ENCODE results near the gene RAB25. TPM values are rescaled to one million over a fixed set of nuclear protein-coding genes. Genes with fewer than 3 reads are reported as not detected.

RAB25 gene
- total RNA-seq, 1 donor from 2014 or later: not detected

- Mint-ChIP-seq H3K27ac (peak overlapping the region; percentile 96), H3K36me3 (ENCODE audit: low read depth) (no peaks in the 10 kb centered on the region), H3K9me3 (no peaks in the 10 kb centered on the region), H3K4me1 (peaks cover 57% of the 10 kb centered on the region), H3K4me3 (peak overlapping the region; percentile 2), H3K27me3 (peaks cover 39% of the 10 kb centered on the region)
- intact Hi-C loops (cut with micrococcal nuclease): no loop called here
- peak; percentile 78 for DNase-seq
Measured at GRCh38 chr1:156104065-156104810, 43.3 kb downstream of the RAB25 start.

GRCh38 chr1:156104861-156105832 is 44.2 kb downstream of the RAB25 start:
- Mint-ChIP-seq H3K36me3 (ENCODE audit: low read depth) (no peaks in the 10 kb centered on the region), H3K9me3 (no peaks in the 10 kb centered on the region), H3K27me3 (peaks cover 40% of the 10 kb centered on the region), H3K4me1 (peaks cover 56% of the 10 kb centered on the region), H3K27ac (peak overlapping the region; percentile 96), H3K4me3 (peak overlapping the region; percentile 72)
- DNase-seq: no peak
- intact Hi-C loops (cut with micrococcal nuclease): no loop called here

GRCh38 chr1:156106624-156107488 is 45.9 kb downstream of the RAB25 start:
- Mint-ChIP-seq H3K9me3 (no peaks in the 10 kb centered on the region), H3K4me1 (peaks cover 45% of the 10 kb centered on the region), H3K36me3 (ENCODE audit: low read depth) (no peaks in the 10 kb centered on the region), H3K27me3 (peaks cover 33% of the 10 kb centered on the region), H3K4me3 (peak overlapping the region; percentile 72), H3K27ac (peak overlapping the region; percentile 96)
- intact Hi-C loops (cut with micrococcal nuclease): loop anchor here (1.0 kb wide), 4 partner anchors 7 to 111 kb away; partner anchors contain the start of gene LMNA
- DNase-seq: no peak

- no peak overlapping the region for H3K4me3 Mint-ChIP-seq
- H3K36me3 Mint-ChIP-seq (ENCODE audit: low read depth): no peaks in the 10 kb centered on the region
- peaks cover 47% of the 10 kb centered on the region for H3K4me1 Mint-ChIP-seq
- H3K27me3 Mint-ChIP-seq: peaks cover 37% of the 10 kb centered on the region
- H3K27ac Mint-ChIP-seq: peak overlapping the region; percentile 96
- no peak for DNase-seq
- intact Hi-C loops (cut with micrococcal nuclease): no loop called here
- H3K9me3 Mint-ChIP-seq: no peaks in the 10 kb centered on the region
Measured at GRCh38 chr1:156108057-156108456, 47.1 kb downstream of the RAB25 start.

GRCh38 chr1:156108664-156109241 is 47.8 kb downstream of the RAB25 start:
- H3K4me3 Mint-ChIP-seq: no peak overlapping the region
- peaks cover 39% of the 10 kb centered on the region for H3K27me3 Mint-ChIP-seq
- intact Hi-C loops (cut with micrococcal nuclease): no loop called here
- H3K27ac Mint-ChIP-seq: no peak overlapping the region
- H3K4me1 Mint-ChIP-seq: peaks cover 44% of the 10 kb centered on the region
- no peaks in the 10 kb centered on the region for H3K36me3 Mint-ChIP-seq (ENCODE audit: low read depth)
- no peaks in the 10 kb centered on the region for H3K9me3 Mint-ChIP-seq
- no peak for DNase-seq

- H3K36me3 Mint-ChIP-seq (ENCODE audit: low read depth): peaks cover under 1% of the 10 kb centered on the region
- H3K9me3 Mint-ChIP-seq: no peaks in the 10 kb centered on the region
- H3K27ac Mint-ChIP-seq: no peak overlapping the region
- intact Hi-C loops (cut with micrococcal nuclease): loop anchor here (5.0 kb wide), 1 partner anchor 392 kb away; the partner anchor contains the start of gene MEF2D
- H3K4me3 Mint-ChIP-seq: no peak overlapping the region
- peaks cover 43% of the 10 kb centered on the region for H3K4me1 Mint-ChIP-seq
- no peak for DNase-seq
- peaks cover 42% of the 10 kb centered on the region for H3K27me3 Mint-ChIP-seq
Measured at GRCh38 chr1:156110252-156110651, 49.3 kb downstream of the RAB25 start.

- DNase-seq: no peak
- peaks cover 4% of the 10 kb centered on the region for H3K36me3 Mint-ChIP-seq (ENCODE audit: low read depth)
- no peak overlapping the region for H3K27ac Mint-ChIP-seq
- H3K4me1 Mint-ChIP-seq: peaks cover 40% of the 10 kb centered on the region
- intact Hi-C loops (cut with micrococcal nuclease): loop anchor here (5.0 kb wide), 1 partner anchor 391 kb away; the partner anchor contains the start of gene MEF2D
- H3K27me3 Mint-ChIP-seq: peaks cover 50% of the 10 kb centered on the region
- no peak overlapping the region for H3K4me3 Mint-ChIP-seq
- H3K9me3 Mint-ChIP-seq: no peaks in the 10 kb centered on the region
Measured at GRCh38 chr1:156111355-156111962, 50.5 kb downstream of the RAB25 start.

- peaks cover 48% of the 10 kb centered on the region for H3K27me3 Mint-ChIP-seq
- no peak for DNase-seq
- peaks cover 4% of the 10 kb centered on the region for H3K36me3 Mint-ChIP-seq (ENCODE audit: low read depth)
- H3K4me3 Mint-ChIP-seq: no peak overlapping the region
- intact Hi-C loops (cut with micrococcal nuclease): loop anchor here (5.0 kb wide), 1 partner anchor 390 kb away; the partner anchor contains the start of gene MEF2D
- H3K9me3 Mint-ChIP-seq: no peaks in the 10 kb centered on the region
- peaks cover 31% of the 10 kb centered on the region for H3K4me1 Mint-ChIP-seq
- peak overlapping the region; percentile 37 for H3K27ac Mint-ChIP-seq
Measured at GRCh38 chr1:156112276-156113137, 51.5 kb downstream of the RAB25 start.

- H3K27me3 Mint-ChIP-seq: peaks cover 45% of the 10 kb centered on the region
- no peaks in the 10 kb centered on the region for H3K9me3 Mint-ChIP-seq
- DNase-seq: no peak
- H3K4me1 Mint-ChIP-seq: peaks cover 30% of the 10 kb centered on the region
- H3K36me3 Mint-ChIP-seq (ENCODE audit: low read depth): peaks cover 6% of the 10 kb centered on the region
- peak overlapping the region; percentile 92 for H3K4me3 Mint-ChIP-seq
- intact Hi-C loops (cut with micrococcal nuclease): loop anchor here (5.0 kb wide), 1 partner anchor 389 kb away; the partner anchor contains the start of gene MEF2D
- H3K27ac Mint-ChIP-seq: peak overlapping the region; percentile 81
Measured at GRCh38 chr1:156113282-156113950, 52.5 kb downstream of the RAB25 start.

GRCh38 chr1:156114101-156114918 is 53.4 kb downstream of the RAB25 start, which contains the start of gene LMNA:
LMNA (plus strand) TSS chr1:156114711; CDS start chr1:156114919, 208 bp downstream.
- Mint-ChIP-seq H3K4me1 (peaks cover 28% of the 10 kb centered on the region), H3K27me3 (peaks cover 45% of the 10 kb centered on the region), H3K4me3 (peak within 1 kb of the TSS; percentile 92), H3K9me3 (no peaks in the 10 kb centered on the region), H3K27ac (peak within 1 kb of the TSS; percentile 81), H3K36me3 (ENCODE audit: low read depth) (peaks cover 10% of the 10 kb centered on the region)
- DNase-seq: peak; percentile 88
- intact Hi-C loops (cut with micrococcal nuclease): loop anchor here (1.0 to 5.0 kb wide), 4 partner anchors 8 to 388 kb away; partner anchors contain the start of gene MEF2D

All from activated CD4-positive, alpha-beta T cell treated with anti-CD3 and anti-CD28 coated beads, Interleukin-2, amount 10 ng/mL, durations not matched to agents 24 days and 14 days (primary cell).